RWPE2 (cell line): ENCODE data around the gene SLC16A10.

Experiments
- ATAC-seq: fragments of 200-7000 bp; cut with Tn5 transposase; 3 replicates; pipeline ENCODE4 v1.9.1; 2021; ENCODE audit warnings: low read depth
- DNase-seq: peaks from one replicate; pipeline ENCODE4 v3.0.0-alpha.2; 2020; ENCODE audit warnings: low spot score
- H3K27ac ChIP-seq: fragments of 450-650 bp; 2 replicates; pipeline ENCODE4 v1.5.1; 2017; ENCODE audit warnings: mild to moderate bottlenecking; ENCODE audit not compliant: poor library complexity, severe bottlenecking
- H3K27me3 ChIP-seq: fragments of 250-450 bp; sonication (Bioruptor Pico); 2 replicates; pipeline ENCODE4 v1.5.1; 2021; ENCODE audit warnings: mild to moderate bottlenecking, moderate library complexity; ENCODE audit not compliant: insufficient read depth, poor library complexity, severe bottlenecking
- H3K36me3 ChIP-seq: fragments of 250-450 bp; sonication (Bioruptor Pico); 2 replicates; pipeline ENCODE4 v1.5.1; 2020; ENCODE audit warnings: low read depth, mild to moderate bottlenecking, moderate library complexity
- H3K4me1 ChIP-seq: fragments of 250-450 bp; sonication (Bioruptor Pico); 2 replicates; pipeline ENCODE4 v1.5.1; 2021; ENCODE audit warnings: mild to moderate bottlenecking, moderate library complexity; ENCODE audit not compliant: insufficient read depth, poor library complexity, severe bottlenecking
- H3K4me3 ChIP-seq: fragments of 250-450 bp; sonication (Bioruptor Pico); 2 replicates; pipeline ENCODE4 v1.5.1; 2021; ENCODE audit warnings: mild to moderate bottlenecking, moderate library complexity; ENCODE audit not compliant: severe bottlenecking
- H3K9me3 ChIP-seq: fragments of 250-450 bp; sonication (Bioruptor Pico); 2 replicates; pipeline ENCODE4 v1.5.1; 2021; ENCODE audit warnings: mild to moderate bottlenecking, moderate library complexity; ENCODE audit not compliant: severe bottlenecking
- CTCF ChIP-seq: fragments of 450-650 bp; IDR thresholded peaks from one replicate; pipeline ENCODE4 v1.5.1; 2017; ENCODE audit warnings: mild to moderate bottlenecking, moderate library complexity; ENCODE audit not compliant: poor library complexity, severe bottlenecking

SLC16A10 gene

GRCh38 chr6:111277819-111278218 is 190.5 kb downstream of the SLC16A10 start:
- Histone ChIP-seq H3K4me3 (no peak overlapping the region), H3K27me3 (no peaks in the 10 kb centered on the region), H3K4me1 (no peaks in the 10 kb centered on the region), H3K27ac (no peak overlapping the region), H3K9me3 (peaks cover 3% of the 10 kb centered on the region), H3K36me3 (peaks cover 55% of the 10 kb centered on the region)
- no peak for DNase-seq
- no peak for TF ChIP-seq CTCF
- ATAC-seq: no peak

- no peak for TF ChIP-seq CTCF
- Histone ChIP-seq H3K4me1 (no peaks in the 10 kb centered on the region), H3K36me3 (peaks cover 51% of the 10 kb centered on the region), H3K9me3 (peaks cover 3% of the 10 kb centered on the region), H3K27ac (no peak overlapping the region), H3K4me3 (no peak overlapping the region), H3K27me3 (no peaks in the 10 kb centered on the region)
- no peak for ATAC-seq
- DNase-seq: no peak
Observed at GRCh38 chr6:111278731-111279130, 191.4 kb downstream of the SLC16A10 start.

GRCh38 chr6:111280445-111280955 is 193.2 kb downstream of the SLC16A10 start:
- H3K4me3 ChIP-seq: no peak overlapping the region
- peaks cover 34% of the 10 kb centered on the region for H3K36me3 ChIP-seq
- no peaks in the 10 kb centered on the region for H3K27me3 ChIP-seq
- ATAC-seq (no peak), DNase-seq (no peak)
- H3K27ac ChIP-seq: no peak overlapping the region
- TF ChIP-seq CTCF: no peak
- no peaks in the 10 kb centered on the region for H3K9me3 ChIP-seq
- no peaks in the 10 kb centered on the region for H3K4me1 ChIP-seq
